Cardiac muscle cell (in vitro differentiated cells and primary cell): ENCODE data around the gene GTPBP6. TPM values are rescaled to one million over a fixed set of nuclear protein-coding genes. Genes with fewer than 3 reads are reported as not detected.
A peak's percentile ranks its signal among the peaks of the same experiment; 100 is the strongest.

Source experiments
- DNase-seq, 2 donors: peaks; one replicate each; pipeline versions ENCODE4 v3.0.0 to v3.0.0-alpha.2; 2010 to 2017; ENCODE audit warnings: low read depth in 1 of 2, low spot score in 1 of 2
- H3K27ac ChIP-seq: fragments of 200-600 bp; sonication (generic); 2 replicates; pipeline ENCODE4 v1.5.1; 2016
- H3K27me3 ChIP-seq: fragments of 200-600 bp; sonication (generic); 2 replicates; pipeline ENCODE4 v1.6.0; 2016; ENCODE audit warnings: control low read depth
- H3K36me3 ChIP-seq: fragments of 200-600 bp; sonication (generic); 2 replicates; pipeline ENCODE4 v1.5.1; 2016; ENCODE audit warnings: control low read depth
- H3K4me1 ChIP-seq: fragments of 200-600 bp; sonication (generic); 2 replicates; pipeline ENCODE4 v1.8.1; 2017; ENCODE audit warnings: low read depth, mild to moderate bottlenecking, mixed run types
- H3K4me3 ChIP-seq: fragments of 200-600 bp; sonication (generic); 2 replicates; pipeline ENCODE4 v1.5.1; 2016; ENCODE audit warnings: mild to moderate bottlenecking
- H3K9me3 ChIP-seq: fragments of 200-600 bp; sonication (generic); 2 replicates; pipeline ENCODE4 v1.5.1; 2017; ENCODE audit warnings: low read depth, mild to moderate bottlenecking, control low read depth
- polyA plus RNA-seq: library from polyadenylated mRNA; unstranded; fragments of >200 nt; fragmentation: Nextera tagmentation; extraction: Ambion mirVana; gene quantifications from 2 replicates; pipeline ENCODE4 v1.2.1, GENCODE V29; 2016
- total RNA-seq: library from RNA; depleted of rRNA; stranded (reverse); fragments of >200 nt; gene quantifications from 2 replicates; pipeline ENCODE4 v1.2.3, GENCODE V29; 2016
- TF ChIP-seq, protein P1 (sequence below): IDR thresholded peaks from 2 replicates; pipeline ENCODE4 v1.5.1; 2012; ENCODE audit warnings: low read depth, mild to moderate bottlenecking, low read length

GTPBP6 gene
- total and polyA plus RNA-seq, 2 experiments from 2014 or later = 59.2 to 60.9 TPM

DNA sequence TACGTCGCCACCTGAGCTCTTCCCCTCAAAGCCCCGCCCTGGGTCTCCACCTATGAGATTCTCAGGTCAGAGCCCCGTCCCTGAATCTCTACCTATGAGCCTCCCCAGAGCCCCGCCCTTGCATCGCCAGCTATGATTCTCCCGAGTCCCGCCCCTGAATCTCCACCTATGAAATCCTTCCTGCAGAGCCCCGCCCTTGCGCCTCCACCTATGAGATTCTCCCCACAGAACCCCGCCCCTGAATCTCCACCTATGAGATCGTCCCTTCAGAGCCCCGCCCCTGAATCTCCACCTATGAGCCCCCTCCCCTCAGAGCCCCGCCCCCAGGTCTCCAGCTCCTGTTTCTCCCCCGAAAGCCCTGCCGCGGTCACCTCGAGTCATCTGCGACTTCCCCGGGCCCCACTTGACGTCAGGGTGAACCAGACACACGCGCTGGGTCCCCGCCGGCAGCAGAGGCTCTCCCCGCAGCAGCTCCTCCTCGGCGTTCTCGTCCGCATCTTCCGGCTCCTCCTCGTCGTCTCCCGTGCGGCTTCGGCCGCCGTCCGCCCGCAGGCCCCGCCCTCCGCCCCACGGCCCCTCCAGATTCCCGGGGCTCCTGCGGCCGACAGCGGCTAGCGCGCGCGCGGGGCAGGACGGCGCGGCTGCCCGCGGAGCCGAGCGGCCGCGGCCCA, 393 bp downstream of the GTPBP6 start:
- Histone ChIP-seq H3K27me3 (no peaks in the 10 kb centered on the region), H3K27ac (peak overlapping the region; percentile 93), H3K4me1 (peaks cover 6% of the 10 kb centered on the region), H3K4me3 (peak overlapping the region; percentile 52), H3K36me3 (no peaks in the 10 kb centered on the region), H3K9me3 (no peaks in the 10 kb centered on the region)
- TF ChIP-seq, protein P1, sequence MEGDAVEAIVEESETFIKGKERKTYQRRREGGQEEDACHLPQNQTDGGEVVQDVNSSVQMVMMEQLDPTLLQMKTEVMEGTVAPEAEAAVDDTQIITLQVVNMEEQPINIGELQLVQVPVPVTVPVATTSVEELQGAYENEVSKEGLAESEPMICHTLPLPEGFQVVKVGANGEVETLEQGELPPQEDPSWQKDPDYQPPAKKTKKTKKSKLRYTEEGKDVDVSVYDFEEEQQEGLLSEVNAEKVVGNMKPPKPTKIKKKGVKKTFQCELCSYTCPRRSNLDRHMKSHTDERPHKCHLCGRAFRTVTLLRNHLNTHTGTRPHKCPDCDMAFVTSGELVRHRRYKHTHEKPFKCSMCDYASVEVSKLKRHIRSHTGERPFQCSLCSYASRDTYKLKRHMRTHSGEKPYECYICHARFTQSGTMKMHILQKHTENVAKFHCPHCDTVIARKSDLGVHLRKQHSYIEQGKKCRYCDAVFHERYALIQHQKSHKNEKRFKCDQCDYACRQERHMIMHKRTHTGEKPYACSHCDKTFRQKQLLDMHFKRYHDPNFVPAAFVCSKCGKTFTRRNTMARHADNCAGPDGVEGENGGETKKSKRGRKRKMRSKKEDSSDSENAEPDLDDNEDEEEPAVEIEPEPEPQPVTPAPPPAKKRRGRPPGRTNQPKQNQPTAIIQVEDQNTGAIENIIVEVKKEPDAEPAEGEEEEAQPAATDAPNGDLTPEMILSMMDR = no peak
- DNase-seq = peak; percentile 99 to 100

DNA sequence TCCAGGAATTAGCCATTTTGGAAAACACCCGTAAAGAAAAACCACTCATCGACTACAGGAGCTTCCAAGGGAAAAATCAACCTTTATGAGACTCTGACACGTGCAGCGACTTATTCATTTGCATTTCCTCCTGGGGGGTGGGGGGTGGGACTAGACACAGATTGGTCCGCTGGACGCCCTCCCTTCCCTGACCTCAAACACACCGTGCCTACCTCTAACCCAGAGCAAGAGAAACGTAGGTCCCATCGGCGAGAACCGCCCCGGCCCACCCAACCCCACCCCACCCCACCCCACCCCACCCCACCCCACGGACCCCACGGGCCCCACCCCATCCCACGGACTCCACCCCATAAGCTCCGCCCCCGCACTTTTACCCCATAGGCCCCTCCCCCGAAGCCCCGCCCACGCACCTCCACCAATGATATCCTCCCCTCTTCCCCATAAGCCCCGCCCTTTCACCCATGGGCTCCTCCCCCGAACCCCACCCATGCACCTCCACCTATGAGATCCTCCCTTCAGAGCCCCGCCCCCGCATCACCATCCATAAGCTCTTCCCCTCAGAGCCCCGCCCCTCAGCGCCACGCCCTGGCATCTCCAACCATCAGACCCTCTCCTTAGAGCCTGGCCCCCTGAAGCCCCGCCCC, 1.1 kb downstream of the GTPBP6 start:
- Histone ChIP-seq H3K27me3 (no peaks in the 10 kb centered on the region), H3K4me1 (peaks cover 6% of the 10 kb centered on the region), H3K27ac (peak overlapping the region; percentile 1), H3K36me3 (peaks cover 5% of the 10 kb centered on the region), H3K9me3 (no peaks in the 10 kb centered on the region), H3K4me3 (peak overlapping the region; percentile 12)
- DNase-seq = no peak
- TF ChIP-seq, protein P1 = no peak

DNA sequence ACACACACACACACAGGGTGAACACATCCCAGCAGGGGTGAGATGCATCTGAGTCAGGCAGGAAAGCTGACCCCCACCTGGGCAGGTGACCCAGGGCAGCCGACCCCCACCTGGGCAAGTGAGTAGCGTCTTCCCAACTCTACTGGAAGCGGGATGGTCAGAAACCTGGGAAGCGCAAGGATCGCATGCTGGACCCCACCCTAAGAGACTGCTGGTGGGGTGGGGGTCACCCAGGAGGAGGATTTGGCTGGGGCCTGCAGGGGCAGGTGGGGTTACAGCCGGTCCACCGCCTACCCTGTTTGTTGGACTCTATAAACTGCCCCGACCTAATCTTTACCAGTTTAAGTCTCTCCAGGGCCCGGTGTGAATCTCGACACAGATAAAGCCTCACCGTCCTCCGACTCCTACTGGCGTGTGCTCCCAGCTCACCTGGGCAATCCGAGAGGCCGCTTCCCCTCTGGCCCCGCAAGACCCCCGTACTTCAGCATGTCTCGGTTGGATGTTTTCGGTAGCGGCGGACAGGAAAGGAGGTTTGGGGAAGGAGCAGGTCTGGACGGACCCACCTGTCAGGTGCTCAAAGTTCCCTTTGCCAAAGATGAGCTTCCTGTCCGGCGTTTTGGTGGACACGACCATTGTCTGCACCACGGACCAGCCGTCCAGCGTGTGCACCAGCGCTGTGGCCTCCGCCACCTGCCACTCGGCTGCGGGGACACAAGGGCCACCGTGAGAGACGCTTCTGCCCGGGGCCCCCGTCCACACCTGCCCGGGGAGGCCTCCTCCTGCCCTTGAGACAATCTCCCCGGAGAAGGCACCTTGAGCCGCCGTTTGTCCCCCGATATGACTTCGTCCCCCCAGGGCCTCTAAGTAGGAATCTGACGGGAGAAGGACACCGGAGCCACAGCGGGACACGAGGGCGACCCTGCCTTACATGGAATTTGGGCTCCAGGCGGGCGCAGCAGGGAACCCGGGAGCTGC, 2.0 kb downstream of the GTPBP6 start:
- no peaks in the 10 kb centered on the region for H3K27me3 ChIP-seq
- no peaks in the 10 kb centered on the region for H3K9me3 ChIP-seq
- no peak for DNase-seq
- peaks cover 6% of the 10 kb centered on the region for H3K4me1 ChIP-seq
- TF ChIP-seq, protein P1 = no peak
- no peak overlapping the region for H3K4me3 ChIP-seq
- H3K36me3 ChIP-seq = peaks cover 10% of the 10 kb centered on the region
- peak overlapping the region; percentile 1 for H3K27ac ChIP-seq

DNA sequence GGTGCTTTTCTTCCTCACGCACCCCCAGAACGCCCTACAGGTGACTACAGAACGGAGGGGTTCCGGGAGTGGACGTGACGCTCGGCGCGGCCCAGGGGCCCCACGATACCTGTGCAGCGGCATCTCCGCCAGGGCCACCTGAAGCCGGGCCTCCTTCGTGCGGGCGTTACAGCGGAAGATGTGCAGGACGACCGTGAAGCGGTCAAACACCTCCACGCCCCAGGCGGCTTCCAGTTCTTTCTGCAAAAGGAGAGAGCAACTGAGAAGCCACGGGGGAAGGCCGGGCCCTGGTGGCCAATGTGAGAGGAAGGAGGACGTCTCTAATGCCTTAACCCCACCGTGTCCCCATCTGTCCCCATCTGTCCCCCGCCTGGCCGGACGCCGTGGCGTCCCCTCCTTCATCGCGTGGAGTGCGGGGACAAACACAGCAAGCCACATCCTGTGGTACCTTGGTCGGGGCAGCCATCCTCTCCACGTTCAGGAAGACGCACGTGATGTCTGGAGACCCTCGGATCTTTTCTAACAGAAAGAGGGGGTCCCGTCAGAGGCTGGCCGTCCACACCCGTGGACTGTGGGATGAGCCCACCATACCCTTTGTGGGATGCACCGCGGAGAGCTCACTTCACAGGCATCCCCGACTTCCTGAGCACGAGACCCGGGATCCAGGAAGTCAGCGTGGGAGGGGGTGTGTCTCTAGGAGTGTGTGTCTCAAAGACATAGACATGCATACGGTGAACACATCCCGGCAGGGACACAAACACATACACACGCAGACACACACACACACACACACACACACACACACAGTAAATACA, 3.6 kb downstream of the GTPBP6 start:
- Histone ChIP-seq H3K4me3 (no peak overlapping the region), H3K9me3 (no peaks in the 10 kb centered on the region), H3K27me3 (no peaks in the 10 kb centered on the region), H3K4me1 (peaks cover under 1% of the 10 kb centered on the region), H3K36me3 (peaks cover 18% of the 10 kb centered on the region), H3K27ac (no peak overlapping the region)
- no peak for DNase-seq
- TF ChIP-seq, protein P1 = no peak

DNA sequence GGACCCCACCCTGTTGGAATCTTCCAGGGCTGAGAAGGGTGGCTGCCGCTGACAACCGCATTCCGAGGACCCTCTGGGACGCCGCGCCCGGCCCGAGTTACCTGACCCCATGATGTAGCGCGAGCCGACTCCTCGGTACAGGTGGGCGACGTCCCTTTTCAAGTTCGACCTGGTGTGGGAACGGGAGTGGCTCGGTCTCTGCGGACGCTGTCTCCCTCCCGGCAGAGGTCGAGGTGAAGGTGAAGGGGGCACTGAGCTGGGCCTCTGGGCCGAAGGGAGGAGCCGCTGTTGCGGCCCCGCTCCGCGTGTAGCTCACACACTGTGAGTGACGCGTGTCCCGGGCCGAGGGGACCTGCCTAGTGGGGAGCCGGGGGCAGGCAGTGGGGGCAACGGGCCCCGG, 4.5 kb downstream of the GTPBP6 start:
- H3K9me3 ChIP-seq = no peaks in the 10 kb centered on the region
- H3K36me3 ChIP-seq = peaks cover 18% of the 10 kb centered on the region
- H3K4me1 ChIP-seq = no peaks in the 10 kb centered on the region
- H3K4me3 ChIP-seq = no peak overlapping the region
- no peak for DNase-seq
- H3K27me3 ChIP-seq = no peaks in the 10 kb centered on the region
- no peak overlapping the region for H3K27ac ChIP-seq
- TF ChIP-seq, protein P1 = no peak
